Kidney epithelial cell (primary cell): ENCODE measurements around the gene ZNF335. TPM values are rescaled to one million over a fixed set of nuclear protein-coding genes. Genes with fewer than 3 reads are reported as not detected.

Source experiments
- DNase-seq: peaks from one replicate; pipeline ENCODE4 v3.0.0-alpha.2; 2010; ENCODE audit warnings: low read depth
- H3K27me3 ChIP-seq: 2 replicates; pipeline ENCODE4 v1.6.0; 2011; ENCODE audit warnings: low read length; ENCODE audit not compliant: control insufficient read depth, insufficient read depth
- H3K36me3 ChIP-seq: 2 replicates; pipeline ENCODE4 v1.5.1; 2011; ENCODE audit warnings: low read length; ENCODE audit not compliant: control insufficient read depth, insufficient read depth
- H3K4me3 ChIP-seq: 2 replicates; pipeline ENCODE4 v1.5.1; 2011; ENCODE audit warnings: low read depth, mild to moderate bottlenecking, control low read depth, low read length
- total RNA-seq: library from RNA; depleted of rRNA; stranded (reverse); fragments of >200 nt; gene quantifications from 2 replicates; pipeline ENCODE4 v1.2.3, GENCODE V29; 2015
- TF ChIP-seq, protein P1 (sequence below): IDR thresholded peaks from 2 replicates; pipeline ENCODE4 v1.5.1; 2011; ENCODE audit warnings: mild to moderate bottlenecking, moderate library complexity, low read length, control low read depth, inconsistent platforms; ENCODE audit not compliant: insufficient read depth, poor library complexity, severe bottlenecking

Gene ZNF335
- total RNA-seq, 1 donor from 2014 or later: 20.3 TPM

DNA sequence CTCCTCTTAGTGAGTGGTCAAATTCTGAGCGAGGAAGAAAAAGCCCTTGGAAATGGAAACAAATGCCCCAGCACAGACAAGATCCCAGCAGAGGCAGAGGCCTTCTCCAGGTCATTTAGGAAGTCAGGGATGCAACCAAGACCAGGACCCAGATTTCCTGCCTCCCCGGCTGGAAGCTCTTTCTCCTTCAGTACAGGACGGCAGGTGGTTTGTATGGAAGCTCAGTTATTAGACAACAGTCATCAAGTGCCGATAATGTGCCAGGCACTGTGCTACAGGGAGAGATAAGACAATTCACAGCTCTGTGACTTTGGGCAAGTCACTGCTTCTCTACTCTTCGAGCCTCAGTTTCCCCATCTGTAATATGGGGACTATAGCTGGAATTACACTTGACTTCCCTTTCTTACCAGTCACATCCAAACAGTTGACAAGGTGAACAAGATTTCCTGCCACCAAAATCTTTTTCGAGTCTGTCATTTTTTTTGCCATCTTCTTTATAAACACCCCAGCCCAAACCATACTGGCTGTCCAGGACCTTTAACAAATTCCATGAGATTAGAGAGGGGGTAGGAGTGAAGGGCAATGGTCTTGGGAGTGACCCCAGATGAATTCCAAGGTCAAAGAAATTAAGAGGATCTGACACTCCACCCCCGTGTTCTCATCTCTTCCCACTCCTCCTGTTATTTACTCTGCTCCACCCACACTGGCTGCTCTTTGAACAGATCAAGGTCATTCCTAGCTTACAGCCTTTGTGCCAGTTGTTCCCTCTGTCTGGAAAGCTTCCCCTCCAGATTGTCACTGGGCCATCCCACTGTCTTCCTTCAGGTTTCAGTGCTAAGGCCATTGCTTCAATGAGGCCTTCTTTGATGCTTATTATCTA is 42.8 kb upstream of the ZNF335 start:
- Histone ChIP-seq H3K36me3 (no peaks in the 10 kb centered on the region), H3K27me3 (peaks cover 53% of the 10 kb centered on the region), H3K4me3 (no peak overlapping the region)
- TF ChIP-seq, protein P1, sequence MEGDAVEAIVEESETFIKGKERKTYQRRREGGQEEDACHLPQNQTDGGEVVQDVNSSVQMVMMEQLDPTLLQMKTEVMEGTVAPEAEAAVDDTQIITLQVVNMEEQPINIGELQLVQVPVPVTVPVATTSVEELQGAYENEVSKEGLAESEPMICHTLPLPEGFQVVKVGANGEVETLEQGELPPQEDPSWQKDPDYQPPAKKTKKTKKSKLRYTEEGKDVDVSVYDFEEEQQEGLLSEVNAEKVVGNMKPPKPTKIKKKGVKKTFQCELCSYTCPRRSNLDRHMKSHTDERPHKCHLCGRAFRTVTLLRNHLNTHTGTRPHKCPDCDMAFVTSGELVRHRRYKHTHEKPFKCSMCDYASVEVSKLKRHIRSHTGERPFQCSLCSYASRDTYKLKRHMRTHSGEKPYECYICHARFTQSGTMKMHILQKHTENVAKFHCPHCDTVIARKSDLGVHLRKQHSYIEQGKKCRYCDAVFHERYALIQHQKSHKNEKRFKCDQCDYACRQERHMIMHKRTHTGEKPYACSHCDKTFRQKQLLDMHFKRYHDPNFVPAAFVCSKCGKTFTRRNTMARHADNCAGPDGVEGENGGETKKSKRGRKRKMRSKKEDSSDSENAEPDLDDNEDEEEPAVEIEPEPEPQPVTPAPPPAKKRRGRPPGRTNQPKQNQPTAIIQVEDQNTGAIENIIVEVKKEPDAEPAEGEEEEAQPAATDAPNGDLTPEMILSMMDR: no peak
- DNase-seq: no peak

GRCh38 chr20:46013829-46014516 is 42.0 kb upstream of the ZNF335 start:
- Histone ChIP-seq H3K27me3 (peaks cover 57% of the 10 kb centered on the region), H3K36me3 (no peaks in the 10 kb centered on the region), H3K4me3 (no peak overlapping the region)
- no peak for DNase-seq
- TF ChIP-seq, protein P1: peak; percentile 70

- H3K4me3 ChIP-seq: no peak overlapping the region
- H3K27me3 ChIP-seq: peaks cover 60% of the 10 kb centered on the region
- TF ChIP-seq, protein P1: no peak
- H3K36me3 ChIP-seq: no peaks in the 10 kb centered on the region
- DNase-seq: no peak
These were observed 41.4 kb upstream of the ZNF335 start for GRCh38 chr20:46013322-46013828.

- H3K4me3 ChIP-seq: no peak overlapping the region
- TF ChIP-seq, protein P1: no peak
- no peak for DNase-seq
- no peaks in the 10 kb centered on the region for H3K36me3 ChIP-seq
- H3K27me3 ChIP-seq: peaks cover 57% of the 10 kb centered on the region
These were observed 40.9 kb upstream of the ZNF335 start for GRCh38 chr20:46012921-46013320.

DNA sequence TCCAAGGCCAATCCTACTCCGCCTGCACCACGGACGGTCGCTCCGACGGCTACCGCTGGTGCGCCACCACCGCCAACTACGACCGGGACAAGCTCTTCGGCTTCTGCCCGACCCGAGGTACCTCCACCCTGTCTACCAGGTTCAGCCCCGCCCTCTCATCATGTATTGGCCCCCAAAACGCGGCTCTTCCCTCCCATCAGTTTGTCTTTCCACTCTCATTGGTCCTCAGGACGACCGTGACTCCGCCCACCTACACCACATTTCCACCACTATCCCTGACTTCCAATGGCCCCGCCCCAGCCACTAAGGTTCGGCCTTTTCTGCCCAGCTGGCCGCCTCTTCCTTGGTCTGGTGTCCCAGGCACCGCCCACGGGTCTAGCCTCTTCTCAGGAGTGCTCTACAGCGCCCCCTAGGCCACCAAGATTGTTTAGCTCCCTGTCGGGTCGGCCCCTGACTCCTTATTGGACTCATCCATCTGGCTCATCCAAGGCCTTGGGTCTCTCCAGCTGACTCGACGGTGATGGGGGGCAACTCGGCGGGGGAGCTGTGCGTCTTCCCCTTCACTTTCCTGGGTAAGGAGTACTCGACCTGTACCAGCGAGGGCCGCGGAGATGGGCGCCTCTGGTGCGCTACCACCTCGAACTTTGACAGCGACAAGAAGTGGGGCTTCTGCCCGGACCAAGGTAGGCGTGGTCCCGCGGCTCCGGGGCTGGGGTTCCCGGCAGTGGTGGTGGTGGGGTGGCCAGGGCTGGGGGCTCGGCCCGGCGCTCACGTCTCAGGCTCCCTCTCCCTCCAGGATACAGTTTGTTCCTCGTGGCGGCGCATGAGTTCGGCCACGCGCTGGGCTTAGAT is 39.9 kb upstream of the ZNF335 start:
- TF ChIP-seq, protein P1: peak; percentile 38
- H3K4me3 ChIP-seq: no peak overlapping the region
- H3K27me3 ChIP-seq: peaks cover 54% of the 10 kb centered on the region
- no peaks in the 10 kb centered on the region for H3K36me3 ChIP-seq
- DNase-seq: no peak
